ENCODE results near the gene SAMD10.

GRCh38 chr20:63979229-63979556 lies 249 bp downstream of the SAMD10 start:
- TF ChIP-seq KLF16 (tag by site-specific recombination; IDR thresholded peaks at IDR 0.05) (no peak), YY1 (tag by site-specific recombination; IDR thresholded peaks at IDR 0.05) (no peak), REST (tag by site-specific recombination; IDR thresholded peaks at IDR 0.05) (no peak), ZNF24 (tag by site-specific recombination; IDR thresholded peaks at IDR 0.05) (no peak), ZNF239 (tag by site-specific recombination; IDR thresholded peaks at IDR 0.05) (no peak), CTCF (tag by site-specific recombination; IDR thresholded peaks at IDR 0.05) (no peak), ZNF37A (tag by site-specific recombination; IDR thresholded peaks at IDR 0.05) (no peak), ZNF558 (tag by site-specific recombination; IDR thresholded peaks at IDR 0.05) (no peak), ZNF610 (tag by site-specific recombination; IDR thresholded peaks at IDR 0.05; ENCODE audit: borderline replicate concordance) (no peak)
